ENCODE data around the gene HDAC4.

DNA sequence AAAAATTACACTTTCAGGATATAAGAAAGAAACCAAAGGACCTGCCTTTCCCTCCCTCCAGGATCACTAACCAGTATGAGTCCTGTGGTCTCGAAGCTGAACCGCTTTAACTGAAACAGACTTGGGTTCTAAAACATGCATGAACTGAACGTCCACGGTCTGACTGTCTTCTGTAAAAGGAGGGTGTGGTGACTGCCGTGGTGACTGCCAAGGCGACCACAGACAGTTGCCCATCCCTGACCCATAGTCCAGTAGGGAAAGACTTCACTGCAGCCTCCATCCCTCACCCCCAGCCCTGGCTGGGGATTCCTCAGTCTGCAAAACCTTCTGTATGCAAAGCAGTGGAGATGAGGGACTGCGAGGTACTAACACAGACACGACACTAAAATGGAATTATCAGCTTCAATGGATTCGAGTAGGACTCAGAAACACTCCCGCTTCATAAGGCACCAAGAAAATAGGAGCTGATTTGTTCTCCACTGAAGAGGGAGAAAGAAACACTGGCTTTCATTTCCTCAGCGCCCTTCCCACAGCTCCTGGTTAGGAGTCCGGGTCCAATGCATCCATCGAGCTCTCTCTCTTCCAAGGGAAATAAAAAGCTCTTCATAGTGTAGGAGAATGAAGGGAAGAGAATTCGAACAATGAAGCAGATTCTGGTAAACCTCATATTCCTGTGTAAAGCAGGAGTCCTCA is 197.2 kb downstream of the HDAC4 start:
- TF ChIP-seq CTCF (tag by site-specific recombination; IDR thresholded peaks at IDR 0.05), result no peak
- TF ChIP-seq ATF2 (tag by site-specific recombination; IDR thresholded peaks at IDR 0.05; ENCODE audit: low read depth), result no peak
- TF ChIP-seq ZSCAN30 (tag by site-specific recombination; IDR thresholded peaks at IDR 0.05), result no peak
- no peak for TF ChIP-seq KLF1 (tag by site-specific recombination; IDR thresholded peaks at IDR 0.05)
- TF ChIP-seq ZNF513 (tag by site-specific recombination; IDR thresholded peaks at IDR 0.05), result no peak
- TF ChIP-seq TCF7L2 (IDR thresholded peaks at IDR 0.05; ENCODE audit: borderline replicate concordance, low read depth, low read length), result no peak
- TF ChIP-seq REPIN1 (tag by site-specific recombination; IDR thresholded peaks at IDR 0.05; ENCODE audit: low read depth), result no peak
- TF ChIP-seq, protein P1, sequence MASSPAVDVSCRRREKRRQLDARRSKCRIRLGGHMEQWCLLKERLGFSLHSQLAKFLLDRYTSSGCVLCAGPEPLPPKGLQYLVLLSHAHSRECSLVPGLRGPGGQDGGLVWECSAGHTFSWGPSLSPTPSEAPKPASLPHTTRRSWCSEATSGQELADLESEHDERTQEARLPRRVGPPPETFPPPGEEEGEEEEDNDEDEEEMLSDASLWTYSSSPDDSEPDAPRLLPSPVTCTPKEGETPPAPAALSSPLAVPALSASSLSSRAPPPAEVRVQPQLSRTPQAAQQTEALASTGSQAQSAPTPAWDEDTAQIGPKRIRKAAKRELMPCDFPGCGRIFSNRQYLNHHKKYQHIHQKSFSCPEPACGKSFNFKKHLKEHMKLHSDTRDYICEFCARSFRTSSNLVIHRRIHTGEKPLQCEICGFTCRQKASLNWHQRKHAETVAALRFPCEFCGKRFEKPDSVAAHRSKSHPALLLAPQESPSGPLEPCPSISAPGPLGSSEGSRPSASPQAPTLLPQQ (tag by site-specific recombination; IDR thresholded peaks at IDR 0.05), result no peak
- no peak for TF ChIP-seq ZNF530 (tag by site-specific recombination; IDR thresholded peaks at IDR 0.05; ENCODE audit: low read depth)
- no peak for TF ChIP-seq ZNF843 (tag by site-specific recombination; IDR thresholded peaks at IDR 0.05)
- no peak for TF ChIP-seq ZNF311 (tag by site-specific recombination; IDR thresholded peaks at IDR 0.05; ENCODE audit: borderline replicate concordance)
- TF ChIP-seq, protein P2, sequence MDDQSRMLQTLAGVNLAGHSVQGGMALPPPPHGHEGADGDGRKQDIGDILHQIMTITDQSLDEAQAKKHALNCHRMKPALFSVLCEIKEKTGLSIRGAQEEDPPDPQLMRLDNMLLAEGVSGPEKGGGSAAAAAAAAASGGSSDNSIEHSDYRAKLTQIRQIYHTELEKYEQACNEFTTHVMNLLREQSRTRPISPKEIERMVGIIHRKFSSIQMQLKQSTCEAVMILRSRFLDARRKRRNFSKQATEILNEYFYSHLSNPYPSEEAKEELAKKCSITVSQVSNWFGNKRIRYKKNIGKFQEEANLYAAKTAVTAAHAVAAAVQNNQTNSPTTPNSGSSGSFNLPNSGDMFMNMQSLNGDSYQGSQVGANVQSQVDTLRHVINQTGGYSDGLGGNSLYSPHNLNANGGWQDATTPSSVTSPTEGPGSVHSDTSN (CRISPR knock-in tag; IDR thresholded peaks at IDR 0.05), result no peak
- no peak for TF ChIP-seq ZNF239 (tag by site-specific recombination; IDR thresholded peaks at IDR 0.05)
- TF ChIP-seq YY1 (tag by site-specific recombination; IDR thresholded peaks at IDR 0.05), result no peak
